HCT116 (cell line): ENCODE measurements around the gene PLEKHA8.

Experiments
- EZH2 ChIP-seq: fragments of 200-600 bp; sonication (generic); IDR thresholded peaks from 2 replicates; pipeline ENCODE4 v1.6.1; 2017; ENCODE audit warnings: antibody characterized with exemption, mixed run types
- EZH2phosphoT487 ChIP-seq: fragments of 200-600 bp; IDR thresholded peaks from 2 replicates; pipeline ENCODE4 v1.6.1; 2018; ENCODE audit warnings: antibody characterized with exemption, borderline replicate concordance
- JUND ChIP-seq: IDR thresholded peaks from 2 replicates; pipeline ENCODE4 v1.6.1; 2012
- POLR2AphosphoS5 ChIP-seq: IDR thresholded peaks from 2 replicates; pipeline ENCODE4 v1.6.1; 2011; ENCODE audit warnings: mild to moderate bottlenecking, low read depth, low read length, moderate library complexity
- SIN3A ChIP-seq: IDR thresholded peaks from 2 replicates; pipeline ENCODE4 v1.6.1; 2012; ENCODE audit warnings: low read depth
- TF ChIP-seq, protein P1 (sequence below): IDR thresholded peaks from 2 replicates; pipeline ENCODE4 v1.6.1; 2012; ENCODE audit warnings: low read depth
- TF ChIP-seq, protein P2 (sequence below), 3 experiments: fragments of 200-600 bp in 1 of 3; sonication (generic) in 1 of 3; IDR thresholded peaks in 2 of 3; conservative IDR thresholded peaks in 1 of 3; 2 replicates each; pipeline ENCODE4 v1.5.1; 2012 to 2017; ENCODE audit warnings: low read depth in 2 of 3, low read length in 2 of 3, antibody characterized with exemption in 1 of 3, borderline replicate concordance in 1 of 3, control low read depth in 1 of 3, mild to moderate bottlenecking in 1 of 3, mixed read lengths in 1 of 3, mixed run types in 1 of 3, moderate library complexity in 1 of 3; ENCODE audit not compliant: insufficient read depth in 1 of 3

DNA sequence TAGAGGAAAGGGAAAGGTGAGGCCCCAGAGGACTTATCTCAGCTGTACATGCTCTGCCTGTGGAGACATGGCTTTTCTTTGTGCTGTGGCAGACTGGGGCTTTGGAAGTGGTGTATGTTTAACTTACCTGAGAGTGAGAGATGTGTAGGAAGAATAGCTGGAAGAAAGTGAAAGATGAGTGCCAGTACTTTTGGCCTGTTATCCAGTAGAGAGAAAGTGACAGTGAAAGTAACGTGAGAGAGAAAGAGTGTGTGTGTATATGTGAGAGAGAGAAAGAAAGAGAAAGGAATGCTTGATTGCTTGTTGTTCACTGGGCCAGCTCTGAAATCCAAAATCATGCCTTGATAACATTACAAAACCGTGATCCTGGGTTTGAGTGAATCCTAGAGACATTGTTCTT lies 132.1 kb downstream of the PLEKHA8 start:
- TF ChIP-seq, protein P1, sequence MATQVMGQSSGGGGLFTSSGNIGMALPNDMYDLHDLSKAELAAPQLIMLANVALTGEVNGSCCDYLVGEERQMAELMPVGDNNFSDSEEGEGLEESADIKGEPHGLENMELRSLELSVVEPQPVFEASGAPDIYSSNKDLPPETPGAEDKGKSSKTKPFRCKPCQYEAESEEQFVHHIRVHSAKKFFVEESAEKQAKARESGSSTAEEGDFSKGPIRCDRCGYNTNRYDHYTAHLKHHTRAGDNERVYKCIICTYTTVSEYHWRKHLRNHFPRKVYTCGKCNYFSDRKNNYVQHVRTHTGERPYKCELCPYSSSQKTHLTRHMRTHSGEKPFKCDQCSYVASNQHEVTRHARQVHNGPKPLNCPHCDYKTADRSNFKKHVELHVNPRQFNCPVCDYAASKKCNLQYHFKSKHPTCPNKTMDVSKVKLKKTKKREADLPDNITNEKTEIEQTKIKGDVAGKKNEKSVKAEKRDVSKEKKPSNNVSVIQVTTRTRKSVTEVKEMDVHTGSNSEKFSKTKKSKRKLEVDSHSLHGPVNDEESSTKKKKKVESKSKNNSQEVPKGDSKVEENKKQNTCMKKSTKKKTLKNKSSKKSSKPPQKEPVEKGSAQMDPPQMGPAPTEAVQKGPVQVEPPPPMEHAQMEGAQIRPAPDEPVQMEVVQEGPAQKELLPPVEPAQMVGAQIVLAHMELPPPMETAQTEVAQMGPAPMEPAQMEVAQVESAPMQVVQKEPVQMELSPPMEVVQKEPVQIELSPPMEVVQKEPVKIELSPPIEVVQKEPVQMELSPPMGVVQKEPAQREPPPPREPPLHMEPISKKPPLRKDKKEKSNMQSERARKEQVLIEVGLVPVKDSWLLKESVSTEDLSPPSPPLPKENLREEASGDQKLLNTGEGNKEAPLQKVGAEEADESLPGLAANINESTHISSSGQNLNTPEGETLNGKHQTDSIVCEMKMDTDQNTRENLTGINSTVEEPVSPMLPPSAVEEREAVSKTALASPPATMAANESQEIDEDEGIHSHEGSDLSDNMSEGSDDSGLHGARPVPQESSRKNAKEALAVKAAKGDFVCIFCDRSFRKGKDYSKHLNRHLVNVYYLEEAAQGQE: no peak
- no peak for TF ChIP-seq JUND
- TF ChIP-seq, protein P2, sequence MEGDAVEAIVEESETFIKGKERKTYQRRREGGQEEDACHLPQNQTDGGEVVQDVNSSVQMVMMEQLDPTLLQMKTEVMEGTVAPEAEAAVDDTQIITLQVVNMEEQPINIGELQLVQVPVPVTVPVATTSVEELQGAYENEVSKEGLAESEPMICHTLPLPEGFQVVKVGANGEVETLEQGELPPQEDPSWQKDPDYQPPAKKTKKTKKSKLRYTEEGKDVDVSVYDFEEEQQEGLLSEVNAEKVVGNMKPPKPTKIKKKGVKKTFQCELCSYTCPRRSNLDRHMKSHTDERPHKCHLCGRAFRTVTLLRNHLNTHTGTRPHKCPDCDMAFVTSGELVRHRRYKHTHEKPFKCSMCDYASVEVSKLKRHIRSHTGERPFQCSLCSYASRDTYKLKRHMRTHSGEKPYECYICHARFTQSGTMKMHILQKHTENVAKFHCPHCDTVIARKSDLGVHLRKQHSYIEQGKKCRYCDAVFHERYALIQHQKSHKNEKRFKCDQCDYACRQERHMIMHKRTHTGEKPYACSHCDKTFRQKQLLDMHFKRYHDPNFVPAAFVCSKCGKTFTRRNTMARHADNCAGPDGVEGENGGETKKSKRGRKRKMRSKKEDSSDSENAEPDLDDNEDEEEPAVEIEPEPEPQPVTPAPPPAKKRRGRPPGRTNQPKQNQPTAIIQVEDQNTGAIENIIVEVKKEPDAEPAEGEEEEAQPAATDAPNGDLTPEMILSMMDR (IDR thresholded peaks at IDR 0.05 in 2 of 3, conservative IDR thresholded peaks at IDR 0.05 in 1 of 3; ENCODE audit: borderline replicate concordance in 1 of 3, insufficient read depth in 1 of 3, low read depth in 2 of 3, low read length in 2 of 3): no peak
- TF ChIP-seq EZH2phosphoT487: no peak
- no peak for TF ChIP-seq EZH2
- TF ChIP-seq SIN3A: no peak
- TF ChIP-seq POLR2AphosphoS5: no peak
